ENCODE data around the gene ZNF174.

DNA sequence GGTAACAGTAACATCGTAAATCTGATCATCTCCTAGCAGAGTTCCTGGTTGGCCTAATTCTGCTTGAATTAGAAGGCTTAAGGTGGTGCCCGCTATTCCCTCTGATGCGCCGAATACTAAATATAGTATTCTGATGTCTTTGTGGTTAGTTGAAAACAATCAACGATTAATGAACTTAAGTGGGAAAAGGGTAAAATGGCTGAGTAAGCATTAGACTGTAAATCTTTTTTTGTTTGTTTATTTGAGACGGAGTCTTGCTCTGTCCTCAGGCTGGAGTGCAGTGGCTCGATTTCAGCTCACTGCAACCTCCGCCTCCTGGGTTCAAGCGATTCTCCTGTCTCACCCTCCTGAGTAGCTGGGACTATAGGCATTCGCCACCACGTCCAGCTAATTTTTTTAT is 31.9 kb upstream of the ZNF174 start:
- TF ChIP-seq, protein P1, sequence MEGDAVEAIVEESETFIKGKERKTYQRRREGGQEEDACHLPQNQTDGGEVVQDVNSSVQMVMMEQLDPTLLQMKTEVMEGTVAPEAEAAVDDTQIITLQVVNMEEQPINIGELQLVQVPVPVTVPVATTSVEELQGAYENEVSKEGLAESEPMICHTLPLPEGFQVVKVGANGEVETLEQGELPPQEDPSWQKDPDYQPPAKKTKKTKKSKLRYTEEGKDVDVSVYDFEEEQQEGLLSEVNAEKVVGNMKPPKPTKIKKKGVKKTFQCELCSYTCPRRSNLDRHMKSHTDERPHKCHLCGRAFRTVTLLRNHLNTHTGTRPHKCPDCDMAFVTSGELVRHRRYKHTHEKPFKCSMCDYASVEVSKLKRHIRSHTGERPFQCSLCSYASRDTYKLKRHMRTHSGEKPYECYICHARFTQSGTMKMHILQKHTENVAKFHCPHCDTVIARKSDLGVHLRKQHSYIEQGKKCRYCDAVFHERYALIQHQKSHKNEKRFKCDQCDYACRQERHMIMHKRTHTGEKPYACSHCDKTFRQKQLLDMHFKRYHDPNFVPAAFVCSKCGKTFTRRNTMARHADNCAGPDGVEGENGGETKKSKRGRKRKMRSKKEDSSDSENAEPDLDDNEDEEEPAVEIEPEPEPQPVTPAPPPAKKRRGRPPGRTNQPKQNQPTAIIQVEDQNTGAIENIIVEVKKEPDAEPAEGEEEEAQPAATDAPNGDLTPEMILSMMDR (conservative IDR thresholded peaks at IDR 0.05; ENCODE audit: low read length) = no peak
- TF ChIP-seq EZH2phosphoT487 (IDR thresholded peaks at IDR 0.05; ENCODE audit: borderline replicate concordance) = no peak

Data from Loucy (cell line).